HepG2 (cell line): ENCODE measurements around the gene TMEM63B. TPM values are rescaled to one million over a fixed set of nuclear protein-coding genes. Genes with fewer than 3 reads are reported as not detected.

Source experiments
- ATAC-seq: fragments of 200-7000 bp; cut with Tn5 transposase; 3 replicates; pipeline ENCODE4 v1.9.1; 2020; ENCODE audit warnings: mild to moderate bottlenecking, moderate library complexity
- BruUV-seq: library from RNA; stranded (reverse); fragments of 400-500 nt; replicated peaks from 2 replicates; lab custom pipeline; 2021; lab: Mats Ljungman, UMichigan
- CTCF ChIA-PET: fragments of 300-600 bp; formaldehyde crosslinking; extraction: SDS; loops from one replicate; lab custom pipeline; 2021; ENCODE audit warnings: low total read pairs, inconsistent platforms, low intra/inter-chr PET ratio; lab: Yijun Ruan, JAX
- POLR2A ChIA-PET: fragments of 350-600 bp; sonication (Branson Sonifier 250); formaldehyde crosslinking; loops from one replicate; lab custom pipeline; 2020; ENCODE audit warnings: antibody characterized with exemption, inconsistent platforms; lab: Yijun Ruan, JAX
- DNase-seq: peaks from one replicate; pipeline ENCODE4 v3.0.0-alpha.2; 2015; ENCODE audit warnings: low spot score
- FAIRE-seq: peaks from 3 replicates; lab custom pipeline; 2011; peaks lifted over from hg19 to GRCh38; lab: Jason Lieb, UNC
- H2AFZ ChIP-seq: one replicate; pipeline ENCODE4 v1.6.1; 2011; ENCODE audit warnings: low read length, inconsistent platforms
- H3K27ac ChIP-seq: fragments of 300-600 bp; 3 replicates; pipeline ENCODE4 v1.8.0; 2011; ENCODE audit warnings: mixed run types, mild to moderate bottlenecking, mixed read lengths, low read length, inconsistent platforms; ENCODE audit not compliant: insufficient read depth; ENCODE audit errors: extremely low read length
- H3K27me3 ChIP-seq, 2 experiments: fragments of 200-600 bp in 1 of 2; 2 replicates in 1 of 2; 3 replicates in 1 of 2; pipeline versions ENCODE4 v1.6.0 to v1.8.0; 2011; ENCODE audit warnings: low read length in 2 of 2, mild to moderate bottlenecking in 2 of 2, moderate library complexity in 2 of 2, inconsistent platforms in 1 of 2; ENCODE audit not compliant: insufficient read depth in 2 of 2, control insufficient read depth in 1 of 2
- H3K36me3 ChIP-seq, 2 experiments: fragments of 200-600 bp in 1 of 2; replicated peaks in 1 of 2; 2 replicates in 1 of 2; 3 replicates in 1 of 2; pipeline versions ENCODE4 v1.5.1 to v1.8.0; 2011; ENCODE audit warnings: low read length in 2 of 2, inconsistent platforms in 1 of 2; ENCODE audit not compliant: insufficient read depth in 2 of 2, control insufficient read depth in 1 of 2
- H3K4me1 ChIP-seq: 2 replicates; pipeline ENCODE4 v1.5.1; 2012; ENCODE audit warnings: low read length, inconsistent platforms; ENCODE audit not compliant: insufficient read depth
- H3K4me2 ChIP-seq: 2 replicates; pipeline ENCODE4 v1.6.0; 2011; ENCODE audit warnings: low read depth, low read length, inconsistent platforms
- H3K4me3 ChIP-seq, 3 experiments: fragments of 200-600 bp in 1 of 3; sonication (generic), shearing (Covaris generic) in 1 of 3; replicated peaks in 1 of 3; 2 replicates each; pipeline ENCODE4 v1.5.1; 2011 to 2016; ENCODE audit warnings: low read length in 3 of 3, inconsistent platforms in 2 of 3, low read depth in 2 of 3, mild to moderate bottlenecking in 2 of 3, control low read depth in 1 of 3, mixed read lengths in 1 of 3; ENCODE audit not compliant: insufficient read depth in 1 of 3
- H3K79me2 ChIP-seq: one replicate; pipeline ENCODE4 v1.6.1; 2011; ENCODE audit warnings: low read length, inconsistent platforms; ENCODE audit not compliant: insufficient read depth
- H3K9ac ChIP-seq: 2 replicates; pipeline ENCODE4 v1.6.0; 2011; ENCODE audit warnings: mild to moderate bottlenecking, low read depth, low read length, inconsistent platforms; ENCODE audit not compliant: insufficient read depth
- H3K9me3 ChIP-seq: 2 replicates; pipeline ENCODE4 v1.5.1; 2012; ENCODE audit warnings: mild to moderate bottlenecking, low read length
- H4K20me1 ChIP-seq: 2 replicates; pipeline ENCODE4 v1.6.0; 2011; ENCODE audit warnings: inconsistent platforms, mild to moderate bottlenecking, low read length, moderate library complexity; ENCODE audit not compliant: insufficient read depth
- CENPBD1 ChIP-seq: sonication (generic); formaldehyde crosslinking; IDR thresholded peaks from 2 replicates; pipeline ENCODE4 v1.8.0; 2022; ENCODE audit warnings: missing genetic modification reagents, low read depth, mild to moderate bottlenecking, borderline replicate concordance
- CREM ChIP-seq, 2 experiments: sonication (generic) in 1 of 2; formaldehyde crosslinking in 1 of 2; IDR thresholded peaks; 2 replicates each; pipeline versions ENCODE4 v1.4.0 to v1.6.1; 2016 to 2020; ENCODE audit warnings: antibody characterized with exemption in 1 of 2, mild to moderate bottlenecking in 1 of 2, missing genetic modification reagents in 1 of 2
- ETV5 ChIP-seq: IDR thresholded peaks from 2 replicates; pipeline ENCODE4 v1.6.1; 2018; ENCODE audit warnings: missing biosample characterization, missing genetic modification reagents, inconsistent platforms, borderline replicate concordance
- GATAD1 ChIP-seq: IDR thresholded peaks from 2 replicates; pipeline ENCODE4 v1.6.1; 2016; ENCODE audit warnings: missing genetic modification reagents, missing compliant biosample characterization
- KAT8 ChIP-seq: IDR thresholded peaks from 2 replicates; pipeline ENCODE4 v1.6.1; 2016; ENCODE audit warnings: missing genetic modification reagents, missing compliant biosample characterization
- MEIS1 ChIP-seq: sonication (generic); formaldehyde crosslinking; IDR thresholded peaks from 2 replicates; pipeline ENCODE4 v1.9.0; 2021; ENCODE audit warnings: mild to moderate bottlenecking, missing genetic modification reagents, moderate library complexity, borderline replicate concordance
- NFKBIZ ChIP-seq: IDR thresholded peaks from 2 replicates; pipeline ENCODE4 v1.6.1; 2018; ENCODE audit warnings: missing genetic modification reagents, missing compliant biosample characterization
- NPAS2 ChIP-seq: sonication (generic); formaldehyde crosslinking; IDR thresholded peaks from 2 replicates; pipeline ENCODE4 v1.8.0; 2022; ENCODE audit warnings: mild to moderate bottlenecking, missing genetic modification reagents, borderline replicate concordance
- SAP130 ChIP-seq: IDR thresholded peaks from 2 replicates; pipeline ENCODE4 v1.6.1; 2016; ENCODE audit warnings: low read depth
- TBL1XR1 ChIP-seq: fragments of 150-350 bp; IDR thresholded peaks from 2 replicates; pipeline ENCODE4 v1.6.1; 2014; ENCODE audit warnings: borderline replicate concordance, low read length; ENCODE audit not compliant: partially characterized antibody
- XBP1 ChIP-seq: sonication (generic); formaldehyde crosslinking; IDR thresholded peaks from 2 replicates; pipeline ENCODE4 v1.5.0; 2020; ENCODE audit warnings: missing genetic modification reagents
- YY1 ChIP-seq: IDR thresholded peaks from 2 replicates; pipeline ENCODE4 v1.6.1; 2011; ENCODE audit warnings: low read length, low read depth, moderate library complexity, mild to moderate bottlenecking; ENCODE audit not compliant: insufficient read depth, insufficient replicate concordance
- ZNF335 ChIP-seq: sonication (generic); formaldehyde crosslinking; IDR thresholded peaks from 2 replicates; pipeline ENCODE4 v1.4.0; 2020; ENCODE audit warnings: missing genetic modification reagents
- ZNF530 ChIP-seq: sonication (generic); formaldehyde crosslinking; IDR thresholded peaks from 2 replicates; pipeline ENCODE4 v1.5.0; 2020; ENCODE audit warnings: low read depth, mild to moderate bottlenecking, missing genetic modification reagents
- ZNF543 ChIP-seq: sonication (generic); formaldehyde crosslinking; IDR thresholded peaks from 2 replicates; pipeline ENCODE4 v1.4.0; 2020; ENCODE audit warnings: mild to moderate bottlenecking, missing genetic modification reagents
- ZNF567 ChIP-seq: sonication (generic); formaldehyde crosslinking; IDR thresholded peaks from 2 replicates; pipeline ENCODE4 v1.8.1; 2023; ENCODE audit warnings: mild to moderate bottlenecking, missing genetic modification reagents, borderline replicate concordance
- ZNF576 ChIP-seq: sonication (generic); formaldehyde crosslinking; IDR thresholded peaks from 2 replicates; pipeline ENCODE4 v1.4.0; 2020; ENCODE audit warnings: mild to moderate bottlenecking, missing genetic modification reagents
- ZNF616 ChIP-seq: sonication (generic); formaldehyde crosslinking; IDR thresholded peaks from 2 replicates; pipeline ENCODE4 v1.5.0; 2020; ENCODE audit warnings: low read depth, mild to moderate bottlenecking, missing genetic modification reagents
- ZNF674 ChIP-seq: sonication (generic); formaldehyde crosslinking; IDR thresholded peaks from 2 replicates; pipeline ENCODE4 v1.5.0; 2020; ENCODE audit warnings: low read depth, mild to moderate bottlenecking, missing genetic modification reagents
- ZSCAN31 ChIP-seq: sonication (generic); formaldehyde crosslinking; IDR thresholded peaks from 2 replicates; pipeline ENCODE4 v1.5.0; 2020; ENCODE audit warnings: low read depth, mild to moderate bottlenecking, missing genetic modification reagents
- WGBS: methylation state at CpG from one replicate; pipeline ENCODE4 v1.1.6; 2017; ENCODE audit warnings: low lambda C conversion rate; 5-methylcytosine and 5-hydroxymethylcytosine counted together
- in situ Hi-C: cut with HindIII; loops from 2 replicates; pipeline ENCODE4 v1.10.0; 2017; ENCODE audit warnings: low pct_unique_long_range_greater_than_20kb; ENCODE audit not compliant: extremely low pct_ligation_motif_present
- intact Hi-C: fragments of 100-400 bp; cut with micrococcal nuclease; formaldehyde crosslinking; loops from one replicate; pipeline ENCODE4 v1.10.0; 2022; ENCODE audit not compliant: unreplicated experiment
- polyA plus RNA-seq, 8 experiments: library from polyadenylated mRNA; depleted of rRNA in 3 of 8; stranded (reverse) in 7 of 8; unstranded in 1 of 8; fragments of >200 nt; fragmentation: Illumina TruSeq in 4 of 8; extraction: Trizol in 4 of 8; gene quantifications; 2 replicates each; pipeline versions ENCODE4 v1.2.1 to v1.2.3, GENCODE V29; 2011 to 2016; ENCODE audit warnings: low read depth in 4 of 8, missing spikeins in 1 of 8, mixed read lengths in 1 of 8; ENCODE audit not compliant: insufficient read depth in 1 of 8
- total RNA-seq, 5 experiments: library from RNA; depleted of rRNA; stranded (reverse); fragments of >200 nt; fragmentation: Illumina TruSeq; extraction: Trizol; gene quantifications; 2 replicates each; pipeline ENCODE4 v1.2.3, GENCODE V29; 2016; ENCODE audit warnings: low read depth in 1 of 5

TMEM63B gene
- total and polyA plus RNA-seq, 2 of the 13 experiments (the other 11 are each of a cell fraction or from before 2014, with no cell fraction given): 27.4 to 75.8 TPM

DNA sequence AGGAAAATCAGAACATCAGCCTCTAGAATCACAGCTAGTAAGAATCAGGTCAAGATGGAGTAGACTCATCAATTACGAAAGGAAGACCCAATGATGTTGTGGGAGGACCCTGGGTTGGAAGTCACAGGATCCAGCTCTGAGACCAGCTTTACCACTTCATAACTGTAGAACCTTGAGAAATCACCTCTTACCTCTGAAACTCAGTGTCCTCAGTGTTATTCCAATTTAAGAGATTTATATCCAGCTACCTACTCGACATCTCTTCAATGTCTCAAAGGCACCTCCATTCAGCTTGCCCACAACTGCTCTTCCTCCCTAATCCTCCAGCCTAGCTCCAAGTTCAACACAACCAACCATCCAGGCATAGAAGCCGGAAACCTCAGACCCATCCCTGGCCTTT, 16.4 kb upstream of the TMEM63B start (continued):
- no peak for TF ChIP-seq CENPBD1
- TF ChIP-seq, all 625 proteins: peak for 7

- POLR2A ChIA-PET: interaction anchor here (0.9 to 2.5 kb wide), 15 partner anchors 10 to 482 kb away, joined by 3 to 27 read pairs (median 10); partner anchors contain the start of genes GTPBP2, HSP90AB1, MRPL14 and SLC35B2
- Histone ChIP-seq H3K9me3 (no peaks in the 10 kb centered on the region), H3K4me3 (no peak overlapping the region), H3K27ac (peak overlapping the region; percentile 63), H4K20me1 (peaks cover 11% of the 10 kb centered on the region; the same call in 1 of the 2 replicates), H3K4me2 (peak overlapping the region; percentile 38), H3K9ac (peak overlapping the region; percentile 53), H2AFZ (no peak overlapping the region), H3K36me3 (peaks cover 34 to 81% of the 10 kb centered on the region in 2 experiments), H3K4me1 (peaks cover 74% of the 10 kb centered on the region), H3K27me3 (no peaks in the 10 kb centered on the region), H3K79me2 (peaks cover 45% of the 10 kb centered on the region)
- CTCF ChIA-PET: interaction anchor here (0.8 to 1.2 kb wide), 2 partner anchors 11 to 126 kb away, joined by 3 read pairs; no protein-coding TSS in a partner anchor
- peak; percentile 90 for DNase-seq
- peak; percentile 88 for ATAC-seq
- 52% methylated on average over 6 of the region's 6 CpGs for WGBS
- peak; percentile 80 for FAIRE-seq
- BruUV-seq: no TSS peak
- in situ Hi-C loops (no loop called here), intact Hi-C loops (loop anchor here (2.0 to 5.0 kb wide), 3 partner anchors 13 to 126 kb away; partner anchors contain the start of genes MRPL14 and TMEM63B)
- TF ChIP-seq ZNF567: 0 out of 2 replicates have a peak, but pooled peaks have one; percentile 45
- 0 out of 2 replicates have a peak, but pooled peaks have one; percentile 54 for TF ChIP-seq ZNF543 (CRISPR knock-in tag)
- no peak for TF ChIP-seq ZNF530
- TF ChIP-seq MEIS1 (CRISPR knock-in tag): peak; percentile 84; the same call in 1 of the 2 replicates
- peak; percentile 83; the same call in 1 of the 2 replicates for TF ChIP-seq ETV5 (CRISPR knock-in tag)
- TF ChIP-seq CREM (IDR thresholded peaks at IDR 0.05): peak; percentile 56; the same call in 1 of the 2 replicates
- TF ChIP-seq CREM (CRISPR knock-in tag; IDR thresholded peaks at IDR 0.05): no peak
- TF ChIP-seq NFKBIZ (CRISPR knock-in tag): peak; percentile 69; the same call in 1 of the 2 replicates
- no peak for TF ChIP-seq NPAS2 (CRISPR knock-in tag)
- no peak for TF ChIP-seq ZNF616 (CRISPR knock-in tag)
- peak; percentile 76; the same call in 1 of the 2 replicates for TF ChIP-seq ZSCAN31 (CRISPR knock-in tag)
- no peak for TF ChIP-seq XBP1 (CRISPR knock-in tag)
- TF ChIP-seq ZNF335 (CRISPR knock-in tag): peak; percentile 72; the same call in 1 of the 2 replicates
- TF ChIP-seq ZNF674 (CRISPR knock-in tag): no peak
- TF ChIP-seq TBL1XR1: peak; percentile 27
- peak; percentile 82 for TF ChIP-seq SAP130 (CRISPR knock-in tag)
- TF ChIP-seq GATAD1 (CRISPR knock-in tag): peak; percentile 68
- TF ChIP-seq YY1: no peak
- TF ChIP-seq ZNF576 (CRISPR knock-in tag): no peak; the same call in 1 of the 2 replicates
- peak; percentile 83 for TF ChIP-seq KAT8 (CRISPR knock-in tag)
These were observed 15.6 kb upstream of the TMEM63B start for GRCh38 chr6:44111434-44112417.
